AG08395 (cell line): ENCODE measurements around the gene RAB31.

ENCODE experiments used
- DNase-seq: peaks from one replicate; pipeline ENCODE4 v3.0.0; 2012; ENCODE audit warnings: mixed read lengths, low spot score

Gene RAB31

DNA sequence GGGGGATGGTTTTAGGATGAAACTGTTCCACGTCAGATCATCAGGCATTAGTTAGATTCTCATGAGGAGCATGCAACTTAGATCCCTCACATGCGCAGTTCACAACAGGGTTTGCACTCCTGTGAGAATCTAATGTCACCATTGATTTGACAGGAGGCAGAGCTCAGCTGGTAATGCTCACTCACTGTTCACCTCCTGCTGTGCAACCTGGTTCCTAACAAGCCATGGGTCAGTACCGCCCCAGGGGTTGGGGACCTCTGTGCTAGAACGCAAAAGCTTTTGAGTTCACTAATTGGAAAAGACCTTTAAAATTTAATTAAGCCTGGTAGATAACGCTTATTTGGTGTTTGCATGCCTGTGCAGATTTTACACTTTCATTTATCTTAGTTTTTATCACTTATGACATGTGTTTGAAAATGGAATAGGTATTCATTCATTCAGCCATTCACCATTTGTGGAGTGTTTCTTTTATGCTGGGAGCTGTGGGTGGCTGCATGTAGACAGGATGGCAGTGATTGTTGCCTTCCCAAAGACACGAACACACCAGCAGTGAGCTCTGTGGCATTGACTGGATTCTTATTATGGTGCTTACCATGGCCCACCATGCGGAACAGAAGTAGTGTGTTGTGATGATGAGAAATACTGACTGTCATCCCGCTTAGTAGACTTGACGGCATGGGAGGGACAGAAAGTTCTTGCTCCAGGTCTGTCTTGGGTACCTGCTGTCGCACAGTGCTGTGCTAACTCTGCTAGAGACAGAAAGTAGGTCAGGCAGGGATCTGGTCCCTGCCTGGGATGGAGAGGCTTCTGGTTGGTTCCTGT, 6.4 kb downstream of the RAB31 start:
- DNase-seq, result no peak

- DNase-seq, result no peak
Observed at GRCh38 chr18:9715088-9715343, 6.9 kb downstream of the RAB31 start.

- no peak for DNase-seq
Observed at GRCh38 chr18:9715978-9716774, 8.1 kb downstream of the RAB31 start.

- DNase-seq, result no peak
Observed at GRCh38 chr18:9716780-9717563, 8.9 kb downstream of the RAB31 start.

DNA sequence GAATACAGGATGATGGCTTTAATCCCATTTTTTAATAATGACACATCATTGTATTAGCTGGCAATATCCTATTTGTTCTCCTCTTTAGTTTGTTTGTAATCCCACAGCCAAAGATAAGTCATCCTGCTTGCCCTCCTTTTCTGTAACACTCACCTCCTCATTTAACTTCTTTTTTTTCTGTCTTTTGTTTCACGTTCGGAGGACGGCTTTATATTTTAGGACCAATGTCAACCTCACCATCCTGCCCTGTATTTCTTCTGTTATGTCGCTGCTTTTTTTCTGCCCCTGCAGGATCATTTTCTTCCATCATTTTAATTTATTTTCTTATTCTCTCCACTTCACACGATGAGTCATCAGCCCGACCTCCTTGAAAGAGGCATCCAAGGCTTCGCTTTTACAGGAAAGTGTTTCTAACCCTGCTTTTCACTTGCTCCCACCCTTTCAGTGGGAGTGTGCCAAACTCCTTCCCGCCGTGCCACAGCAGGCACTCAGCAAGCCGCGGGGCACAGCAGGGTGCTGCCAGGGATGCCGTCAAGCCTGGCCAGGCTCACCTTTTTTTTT, 11.4 kb downstream of the RAB31 start:
- peak; percentile 80 for DNase-seq

DNA sequence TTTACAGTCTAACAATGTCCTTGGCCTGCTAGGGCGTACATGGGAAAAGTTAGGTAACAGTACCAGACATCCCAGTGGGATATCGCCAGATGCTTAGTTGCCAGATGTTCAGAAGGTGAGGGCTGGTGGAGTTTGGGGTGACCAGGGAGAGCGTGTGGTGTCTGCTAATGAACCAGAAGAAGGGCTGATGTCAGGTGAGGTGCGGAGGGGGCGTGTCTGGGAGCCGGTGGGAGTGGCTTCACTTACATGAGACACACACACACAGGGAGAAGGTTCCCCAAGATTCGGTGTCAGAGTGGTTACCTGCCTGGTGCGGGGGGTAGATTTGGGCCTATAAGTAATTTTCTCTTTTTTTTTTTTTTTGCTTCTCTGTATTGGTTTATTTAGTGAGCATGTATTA, 12.2 kb downstream of the RAB31 start:
- DNase-seq, result no peak

GRCh38 chr18:9721893-9722550, 13.9 kb downstream of the RAB31 start:
- no peak for DNase-seq

- no peak for DNase-seq
Observed at GRCh38 chr18:9722691-9723090, 14.6 kb downstream of the RAB31 start.

DNA sequence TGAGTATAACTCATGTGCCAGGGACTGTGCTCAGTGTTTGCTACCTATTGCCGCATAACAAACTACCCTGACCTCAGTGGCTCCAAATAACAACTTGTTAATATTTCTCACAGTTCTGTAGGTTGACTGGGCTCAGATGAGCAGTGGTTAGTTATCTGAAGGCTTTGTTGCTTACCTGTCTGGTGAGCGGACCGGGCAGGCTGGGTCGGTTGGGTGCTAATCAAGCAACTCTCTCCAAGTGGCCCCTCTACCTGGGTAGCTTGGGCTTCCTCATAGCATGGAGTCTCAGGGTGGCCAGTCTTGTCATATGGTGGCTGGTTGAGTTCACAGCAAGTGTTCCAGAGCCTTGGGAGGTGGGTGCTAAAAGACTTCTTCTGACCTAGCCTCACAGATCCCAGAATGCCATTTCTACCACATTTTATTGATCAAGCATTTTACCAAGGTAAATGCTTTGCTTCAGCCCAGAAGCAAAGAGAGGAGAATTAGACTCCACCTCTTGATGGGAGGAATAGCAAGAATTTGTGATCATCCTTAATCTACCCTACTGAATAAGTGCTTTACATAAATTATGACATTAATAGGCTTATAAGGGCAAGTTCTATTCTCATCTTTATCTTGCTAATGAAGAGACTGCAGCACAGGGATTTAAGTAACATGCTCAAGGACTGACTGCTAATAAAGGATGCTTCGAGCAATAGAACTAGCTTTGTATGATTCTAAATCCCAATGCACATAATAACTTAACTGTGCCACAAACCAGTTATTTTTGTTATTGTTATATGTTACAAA, 16.9 kb downstream of the RAB31 start:
- DNase-seq, result no peak

- no peak for DNase-seq
Observed at GRCh38 chr18:9726175-9726574, 18.1 kb downstream of the RAB31 start.

- DNase-seq, result no peak
Observed at GRCh38 chr18:9726936-9727335, 18.8 kb downstream of the RAB31 start.

DNA sequence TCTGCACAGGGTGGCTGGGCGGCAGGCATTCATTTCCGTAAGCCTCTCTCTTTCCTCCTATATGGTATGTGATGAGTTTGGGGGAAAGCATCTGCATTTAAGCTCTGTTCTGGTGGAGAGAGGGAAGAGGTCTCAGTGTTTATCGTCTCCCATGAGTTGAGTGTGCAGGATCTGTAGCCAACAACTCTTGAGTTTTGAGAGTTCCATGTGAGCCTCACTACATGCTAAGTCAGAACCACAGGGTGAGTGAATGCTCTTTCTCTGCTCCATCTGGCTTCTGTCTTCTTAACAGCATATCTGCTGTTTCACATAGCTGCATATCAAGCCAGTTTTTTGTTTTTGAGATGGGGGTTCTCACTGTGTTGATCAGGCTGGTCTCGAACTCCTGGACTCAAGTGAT, 22.7 kb downstream of the RAB31 start:
- DNase-seq, result no peak

- peak; percentile 83 for DNase-seq
Observed at GRCh38 chr18:9731380-9731779, 23.3 kb downstream of the RAB31 start.

GRCh38 chr18:9732031-9732430, 23.9 kb downstream of the RAB31 start:
- no peak for DNase-seq

- DNase-seq, result no peak
Observed at GRCh38 chr18:9734189-9734588, 26.1 kb downstream of the RAB31 start.

GRCh38 chr18:9735238-9735637, 27.1 kb downstream of the RAB31 start:
- no peak for DNase-seq

- no peak for DNase-seq
Observed at GRCh38 chr18:9735879-9736278, 27.8 kb downstream of the RAB31 start.

DNA sequence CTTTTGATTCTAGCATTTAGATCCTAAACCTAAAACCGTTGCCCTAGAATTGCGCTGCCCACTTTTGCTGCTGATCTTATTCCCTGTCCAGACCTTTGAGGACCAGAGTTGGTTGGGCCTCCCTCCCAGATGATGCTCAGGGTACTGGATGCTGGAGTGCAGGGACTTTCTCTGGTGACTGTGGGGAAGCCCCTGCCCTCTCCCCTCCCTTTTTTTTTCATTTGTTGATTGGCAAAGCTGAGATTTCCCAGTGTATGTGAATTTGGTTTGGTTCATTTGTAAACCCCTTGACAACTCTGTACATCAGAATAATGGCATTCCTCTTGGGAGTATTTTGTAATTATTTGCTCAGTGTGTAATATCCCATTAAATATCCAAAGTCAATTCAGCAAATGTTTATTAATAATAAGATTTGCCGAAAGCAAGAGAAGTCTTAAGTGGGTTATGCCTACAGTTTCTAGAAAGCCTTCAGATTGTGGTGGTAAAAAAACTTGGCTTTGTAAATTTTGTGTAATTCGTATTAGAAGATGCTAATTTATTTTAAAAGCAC, 28.3 kb downstream of the RAB31 start:
- no peak for DNase-seq

DNA sequence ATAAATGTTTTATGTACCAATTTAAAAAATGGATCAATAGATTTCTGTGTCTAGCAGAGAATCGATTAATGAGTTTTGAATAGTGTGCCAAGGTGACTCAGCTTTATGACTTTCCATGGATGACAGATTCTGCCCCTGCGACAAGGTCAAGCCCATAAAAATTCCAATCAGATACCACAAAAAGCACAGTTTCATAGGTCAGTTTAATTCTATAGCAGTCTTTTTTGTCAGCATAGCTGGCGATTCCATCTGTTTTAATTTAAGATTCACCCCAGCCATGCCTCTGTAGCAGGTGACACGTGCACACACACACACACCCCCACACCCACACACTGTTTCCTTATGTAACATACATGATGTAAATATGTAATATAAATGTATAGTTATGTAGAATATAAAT, 28.9 kb downstream of the RAB31 start:
- peak; percentile 42 for DNase-seq

GRCh38 chr18:9737472-9738121, 29.5 kb downstream of the RAB31 start:
- peak; percentile 38 for DNase-seq
